HEK293 (cell line): ENCODE data around the gene PCNX4.

Experiments
- CTCF ChIA-PET: fragments of 350-600 bp; formaldehyde crosslinking; extraction: SDS; loops from one replicate; lab custom pipeline; 2021; ENCODE audit warnings: antibody characterized with exemption; lab: Yijun Ruan, JAX
- POLR2A ChIA-PET: fragments of 300-600 bp; formaldehyde crosslinking; extraction: SDS; loops from one replicate; lab custom pipeline; 2020; ENCODE audit warnings: antibody characterized with exemption, inconsistent platforms; lab: Yijun Ruan, JAX
- H3K27ac ChIP-seq: fragments of 200-500 bp; sonication (Bioruptor generic); 2 replicates; pipeline ENCODE4 v1.5.1; 2014; ENCODE audit warnings: low read depth, low read length, control low read depth, inconsistent platforms; ENCODE audit errors: extremely low read depth
- H3K36me3 ChIP-seq, 2 experiments: fragments of 200-500 bp in 1 of 2; sonication (Bioruptor generic) in 1 of 2; 1 replicate in 1 of 2; 2 replicates in 1 of 2; pipeline ENCODE4 v1.5.1; 2014 to 2017; ENCODE audit warnings: inconsistent platforms in 2 of 2, low read length in 2 of 2; ENCODE audit not compliant: control insufficient read depth in 2 of 2, insufficient read depth in 1 of 2
- H3K4me1 ChIP-seq: fragments of 200-500 bp; sonication (Bioruptor generic); 2 replicates; pipeline ENCODE4 v1.5.1; 2014; ENCODE audit warnings: mild to moderate bottlenecking, low read length, inconsistent platforms; ENCODE audit not compliant: control insufficient read depth, insufficient read depth
- H3K4me3 ChIP-seq: 2 replicates; pipeline ENCODE4 v1.5.1; 2011; ENCODE audit warnings: low read depth, mild to moderate bottlenecking, control low read depth, low read length, moderate library complexity
- H3K9me3 ChIP-seq: fragments of 200-500 bp; sonication (Bioruptor generic); 2 replicates; pipeline ENCODE4 v1.5.1; 2014; ENCODE audit warnings: low read depth, low read length, inconsistent platforms; ENCODE audit not compliant: control insufficient read depth, insufficient read depth
- BCL11B ChIP-seq: fragments of 450-650 bp; formaldehyde crosslinking; IDR thresholded peaks from 2 replicates; pipeline ENCODE4 v1.5.1; 2016; ENCODE audit warnings: low read depth, missing biosample characterization, missing genetic modification characterization
- BCL6B ChIP-seq: fragments of 450-650 bp; formaldehyde crosslinking; IDR thresholded peaks from 2 replicates; pipeline ENCODE4 v1.5.1; 2017; ENCODE audit warnings: missing biosample characterization, missing genetic modification characterization
- GLIS2 ChIP-seq: fragments of 450-650 bp; formaldehyde crosslinking; IDR thresholded peaks from 2 replicates; pipeline ENCODE4 v1.5.1; 2016; ENCODE audit warnings: missing biosample characterization, missing genetic modification characterization
- IKZF3 ChIP-seq: fragments of 450-650 bp; IDR thresholded peaks from 2 replicates; pipeline ENCODE4 v1.5.0; 2018; ENCODE audit warnings: missing biosample characterization, mild to moderate bottlenecking, missing genetic modification characterization, moderate library complexity
- MEIS1 ChIP-seq: sonication (generic); formaldehyde crosslinking; IDR thresholded peaks from 2 replicates; pipeline ENCODE4 v1.8.1; 2022; ENCODE audit warnings: missing genetic modification reagents, mild to moderate bottlenecking, borderline replicate concordance
- ZBTB6 ChIP-seq: fragments of 450-650 bp; formaldehyde crosslinking; IDR thresholded peaks from 2 replicates; pipeline ENCODE4 v1.5.1; 2017; ENCODE audit warnings: missing biosample characterization, missing genetic modification characterization
- ZBTB7A ChIP-seq: fragments of 450-650 bp; formaldehyde crosslinking; IDR thresholded peaks from 2 replicates; pipeline ENCODE4 v1.5.1; 2016; ENCODE audit warnings: low read depth, missing biosample characterization, missing genetic modification characterization
- ZEB2 ChIP-seq: fragments of 450-650 bp; formaldehyde crosslinking; IDR thresholded peaks from 2 replicates; pipeline ENCODE4 v1.5.1; 2016; ENCODE audit warnings: missing biosample characterization, missing genetic modification characterization
- ZFP41 ChIP-seq: fragments of 450-650 bp; formaldehyde crosslinking; IDR thresholded peaks from 2 replicates; pipeline ENCODE4 v1.5.1; 2016; ENCODE audit warnings: missing biosample characterization, missing genetic modification characterization, borderline replicate concordance
- ZNF112 ChIP-seq: fragments of 450-650 bp; formaldehyde crosslinking; IDR thresholded peaks from 2 replicates; pipeline ENCODE4 v1.5.0; 2017; ENCODE audit warnings: missing biosample characterization, missing genetic modification characterization
- ZNF175 ChIP-seq: fragments of 450-650 bp; formaldehyde crosslinking; IDR thresholded peaks from 2 replicates; pipeline ENCODE4 v1.5.1; 2016; ENCODE audit warnings: missing biosample characterization, missing genetic modification characterization
- ZNF223 ChIP-seq: fragments of 450-650 bp; formaldehyde crosslinking; IDR thresholded peaks from 2 replicates; pipeline ENCODE4 v1.5.1; 2016; ENCODE audit warnings: missing biosample characterization, missing genetic modification characterization
- ZNF24 ChIP-seq: fragments of 450-650 bp; formaldehyde crosslinking; IDR thresholded peaks from 2 replicates; pipeline ENCODE4 v1.5.1; 2016; ENCODE audit warnings: missing biosample characterization, missing genetic modification characterization
- ZNF292 ChIP-seq: fragments of 450-650 bp; formaldehyde crosslinking; IDR thresholded peaks from 2 replicates; pipeline ENCODE4 v1.5.1; 2016; ENCODE audit warnings: low read depth, missing biosample characterization, missing genetic modification characterization, borderline replicate concordance
- ZNF362 ChIP-seq: fragments of 450-650 bp; formaldehyde crosslinking; IDR thresholded peaks from 2 replicates; pipeline ENCODE4 v1.5.1; 2016; ENCODE audit warnings: missing biosample characterization, missing genetic modification characterization
- ZNF37A ChIP-seq: fragments of 450-650 bp; IDR thresholded peaks from 2 replicates; pipeline ENCODE4 v1.5.1; 2018; ENCODE audit warnings: missing biosample characterization, missing genetic modification characterization
- ZNF426 ChIP-seq: fragments of 450-650 bp; formaldehyde crosslinking; IDR thresholded peaks from 2 replicates; pipeline ENCODE4 v1.5.1; 2017; ENCODE audit warnings: missing biosample characterization, missing genetic modification characterization, mild to moderate bottlenecking, inconsistent platforms, moderate library complexity
- ZNF521 ChIP-seq: fragments of 450-650 bp; formaldehyde crosslinking; IDR thresholded peaks from 2 replicates; pipeline ENCODE4 v1.5.1; 2017; ENCODE audit warnings: missing biosample characterization, mild to moderate bottlenecking, missing genetic modification characterization
- ZNF529 ChIP-seq: fragments of 450-650 bp; formaldehyde crosslinking; IDR thresholded peaks from 2 replicates; pipeline ENCODE4 v1.5.1; 2017; ENCODE audit warnings: missing genetic modification characterization, missing biosample characterization; ENCODE audit not compliant: insufficient replicate concordance
- ZNF629 ChIP-seq: fragments of 450-650 bp; formaldehyde crosslinking; IDR thresholded peaks from 2 replicates; pipeline ENCODE4 v1.5.1; 2017; ENCODE audit warnings: missing biosample characterization, missing genetic modification characterization
- ZNF660 ChIP-seq: fragments of 450-650 bp; IDR thresholded peaks from 2 replicates; pipeline ENCODE4 v1.5.1; 2018; ENCODE audit warnings: missing biosample characterization, mild to moderate bottlenecking, missing genetic modification characterization
- ZNF701 ChIP-seq: fragments of 450-650 bp; formaldehyde crosslinking; IDR thresholded peaks from 2 replicates; pipeline ENCODE4 v1.5.1; 2016; ENCODE audit warnings: missing biosample characterization, missing genetic modification characterization
- ZNF704 ChIP-seq: fragments of 450-650 bp; formaldehyde crosslinking; IDR thresholded peaks from 2 replicates; pipeline ENCODE4 v1.5.1; 2016; ENCODE audit warnings: missing biosample characterization, missing genetic modification characterization
- ZNF707 ChIP-seq: fragments of 450-650 bp; formaldehyde crosslinking; IDR thresholded peaks from 2 replicates; pipeline ENCODE4 v1.5.1; 2016; ENCODE audit warnings: missing biosample characterization, missing genetic modification characterization
- ZNF830 ChIP-seq: fragments of 450-650 bp; IDR thresholded peaks from 2 replicates; pipeline ENCODE4 v1.5.0; 2018; ENCODE audit warnings: missing biosample characterization, missing genetic modification characterization, low read depth, mild to moderate bottlenecking, moderate library complexity
- ZXDB ChIP-seq: fragments of 450-650 bp; formaldehyde crosslinking; IDR thresholded peaks from 2 replicates; pipeline ENCODE4 v1.5.1; 2016; ENCODE audit warnings: missing biosample characterization, missing genetic modification characterization

Gene PCNX4

GRCh38 chr14:60085693-60086092 lies 6.0 kb upstream of the PCNX4 start (continued):
- no peak for TF ChIP-seq ZBTB6 (tag by site-specific recombination)
- TF ChIP-seq ZNF292 (tag by site-specific recombination), result no peak
- no peak for TF ChIP-seq ZNF629
- TF ChIP-seq MEIS1, result no peak
- no peak for TF ChIP-seq ZNF223 (tag by site-specific recombination)
- no peak for TF ChIP-seq ZNF830

- Histone ChIP-seq H3K36me3 (no peaks in the 10 kb centered on the region), H3K4me3 (no peak overlapping the region), H3K4me1 (peaks cover 4% of the 10 kb centered on the region), H3K27ac (no peak overlapping the region), H3K9me3 (no peaks in the 10 kb centered on the region)
- CTCF ChIA-PET, result interaction anchor here (0.6 to 1.5 kb wide), 2 partner anchors 78 to 614 kb away, joined by 3 to 4 read pairs; partner anchors contain the start of gene DHRS7
- no peak for TF ChIP-seq ZNF37A
- no peak for TF ChIP-seq BCL6B (tag by site-specific recombination)
- no peak for TF ChIP-seq ZNF660 (tag by site-specific recombination)
- TF ChIP-seq ZNF529 (tag by site-specific recombination), result no peak
- TF ChIP-seq GLIS2 (tag by site-specific recombination), result no peak
- no peak for TF ChIP-seq ZEB2 (tag by site-specific recombination)
- no peak for TF ChIP-seq ZNF112 (tag by site-specific recombination)
- TF ChIP-seq ZNF704 (tag by site-specific recombination), result no peak
- TF ChIP-seq ZNF175 (tag by site-specific recombination), result no peak
- no peak for TF ChIP-seq ZFP41 (tag by site-specific recombination)
- no peak for TF ChIP-seq ZNF521 (tag by site-specific recombination)
- no peak for TF ChIP-seq ZNF701
- TF ChIP-seq ZXDB, result no peak
- TF ChIP-seq ZNF707, result no peak
- TF ChIP-seq ZNF24 (tag by site-specific recombination), result no peak
- POLR2A ChIA-PET, result no interaction called here
Observed at GRCh38 chr14:60087668-60088067, 4.1 kb upstream of the PCNX4 start.

GRCh38 chr14:60089221-60089620 lies 2.5 kb upstream of the PCNX4 start:
- TF ChIP-seq ZBTB7A (tag by site-specific recombination), result no peak
- TF ChIP-seq ZNF426 (tag by site-specific recombination), result no peak
- no peak for TF ChIP-seq ZNF362 (tag by site-specific recombination)
- TF ChIP-seq BCL11B (tag by site-specific recombination), result no peak
- TF ChIP-seq IKZF3, result no peak
- H3K36me3 ChIP-seq, result no peaks in the 10 kb centered on the region
- no peak overlapping the region for H3K27ac ChIP-seq
- H3K4me1 ChIP-seq, result peaks cover 12% of the 10 kb centered on the region
- no peaks in the 10 kb centered on the region for H3K9me3 ChIP-seq
- ChIA-PET POLR2A (interaction anchor here (0.6 kb wide), 1 partner anchor 123 kb away, joined by 6 read pairs; no protein-coding TSS in a partner anchor), CTCF (interaction anchor here (1.5 kb wide), 1 partner anchor 76 kb away, joined by 4 read pairs; the partner anchor contains the start of gene DHRS7)
- H3K4me3 ChIP-seq, result no peak overlapping the region
